ENCODE data around the gene LDLRAP1.
A peak's percentile ranks its signal among the peaks of the same experiment; 100 is the strongest.
"Not testable (repeated sequence)": the region's sequence is repeated elsewhere in the genome, so short reads cannot be mapped to it uniquely, and the experiment has no call there.

The LDLRAP1 gene

GRCh38 chr1:25503551-25504426, 39.6 kb upstream of the LDLRAP1 start:
- Mint-ChIP-seq H3K4me1 (peaks cover 33% of the 10 kb centered on the region), H3K27ac (no peak overlapping the region), H3K36me3 (ENCODE audit: low read depth) (peaks cover 20% of the 10 kb centered on the region), H3K27me3 (ENCODE audit: low read depth) (no peaks in the 10 kb centered on the region), H3K9me3 (peaks cover 10% of the 10 kb centered on the region), H3K4me3 (no peak overlapping the region)
- peak; percentile 39 to 51 (median 41) for TF ChIP-seq CTCF (IDR thresholded peaks at IDR 0.05; ENCODE audit: unreplicated experiment in 3 of 3)

- Mint-ChIP-seq H3K4me1 (peaks cover 33% of the 10 kb centered on the region), H3K36me3 (ENCODE audit: low read depth) (peaks cover 17% of the 10 kb centered on the region), H3K9me3 (peaks cover 10% of the 10 kb centered on the region), H3K4me3 (no peak overlapping the region), H3K27me3 (ENCODE audit: low read depth) (no peaks in the 10 kb centered on the region), H3K27ac (peak overlapping the region in 1 of 3 experiments; percentile 40)
- no peak for TF ChIP-seq CTCF (IDR thresholded peaks at IDR 0.05; ENCODE audit: unreplicated experiment in 3 of 3)
Observed at GRCh38 chr1:25504706-25505595, 38.5 kb upstream of the LDLRAP1 start.

- Mint-ChIP-seq H3K27ac (peak overlapping the region in 1 of 3 experiments; percentile 80), H3K9me3 (peaks cover 10% of the 10 kb centered on the region), H3K36me3 (ENCODE audit: low read depth) (peaks cover 10% of the 10 kb centered on the region), H3K4me1 (peaks cover 28% of the 10 kb centered on the region), H3K27me3 (ENCODE audit: low read depth) (no peaks in the 10 kb centered on the region), H3K4me3 (peak overlapping the region in 2 of 3 experiments; percentile 66 to 71)
- no peak for TF ChIP-seq CTCF (IDR thresholded peaks at IDR 0.05; ENCODE audit: unreplicated experiment in 3 of 3)
Observed at GRCh38 chr1:25505656-25506385, 37.6 kb upstream of the LDLRAP1 start.

GRCh38 chr1:25506566-25507463, 36.6 kb upstream of the LDLRAP1 start:
- H3K27me3 Mint-ChIP-seq (ENCODE audit: low read depth); H3K9me3 Mint-ChIP-seq; H3K36me3 Mint-ChIP-seq (ENCODE audit: low read depth): not testable (repeated sequence)
- peaks cover 18% of the 10 kb centered on the region for H3K4me1 Mint-ChIP-seq
- H3K4me3 Mint-ChIP-seq = peak overlapping the region in 2 of 3 experiments; percentile 66 to 71
- peak overlapping the region in 2 of 3 experiments; percentile 23 to 80 for H3K27ac Mint-ChIP-seq

GRCh38 chr1:25513666-25514065, 29.7 kb upstream of the LDLRAP1 start:
- H3K4me1 Mint-ChIP-seq = no peaks in the 10 kb centered on the region

More at GRCh38 chr1:25513666-25514065, 29.7 kb upstream of the LDLRAP1 start:
- TF ChIP-seq CTCF (IDR thresholded peaks at IDR 0.05; ENCODE audit: unreplicated experiment in 3 of 3) = no peak
- Mint-ChIP-seq H3K36me3 (ENCODE audit: low read depth) (no peaks in the 10 kb centered on the region), H3K4me3 (no peak overlapping the region), H3K9me3 (peaks cover 3% of the 10 kb centered on the region), H3K27me3 (ENCODE audit: low read depth) (peaks cover 11% of the 10 kb centered on the region), H3K27ac (no peak overlapping the region)
